K562 (cell line): ENCODE results near the gene COMTD1. TPM values are rescaled to one million over a fixed set of nuclear protein-coding genes. Genes with fewer than 3 reads are reported as not detected.
A peak's percentile ranks its signal among the peaks of the same experiment; 100 is the strongest.

Source experiments
- BRD4 ChIP-seq: fragments of 200-600 bp; sonication (generic); IDR thresholded peaks from 2 replicates; pipeline ENCODE4 v1.6.1; 2017; ENCODE audit warnings: inconsistent platforms
- CHAMP1 ChIP-seq: fragments of 450-650 bp; IDR thresholded peaks from 2 replicates; pipeline ENCODE4 v1.6.1; 2016; ENCODE audit warnings: mild to moderate bottlenecking
- EP400 ChIP-seq: fragments of 450-650 bp; IDR thresholded peaks from 2 replicates; pipeline ENCODE4 v1.6.1; 2017; ENCODE audit warnings: antibody characterized with exemption, mild to moderate bottlenecking, moderate library complexity
- GTF2E2 ChIP-seq: fragments of 200-800 bp; sonication (Bioruptor generic); IDR thresholded peaks from 2 replicates; pipeline ENCODE4 v1.6.1; 2016; ENCODE audit warnings: missing genetic modification characterization, missing compliant biosample characterization
- HBP1 ChIP-seq: fragments of 450-650 bp; formaldehyde crosslinking; IDR thresholded peaks from 2 replicates; pipeline ENCODE4 v1.4.0; 2022; ENCODE audit warnings: missing genetic modification characterization
- HNRNPL ChIP-seq: fragments of 200-400 bp; formaldehyde crosslinking; IDR thresholded peaks from 2 replicates; pipeline ENCODE4 v1.6.1; 2017; ENCODE audit warnings: low read depth, mild to moderate bottlenecking, low read length
- JUNB ChIP-seq: fragments of 450-650 bp; formaldehyde crosslinking; conservative IDR thresholded peaks from 2 replicates; pipeline ENCODE4 v1.4.0; 2020; ENCODE audit warnings: mild to moderate bottlenecking
- MYC ChIP-seq, 2 experiments: fragments of 250-450 bp in 1 of 2; sonication (Bioruptor Pico) in 1 of 2; IDR thresholded peaks; 2 replicates each; pipeline versions ENCODE4 v1.5.1 to v1.6.1; 2012 to 2021; ENCODE audit warnings: low read depth in 2 of 2, borderline replicate concordance in 1 of 2, improper control_type of control experiment in 1 of 2, low read length in 1 of 2, mild to moderate bottlenecking in 1 of 2, moderate library complexity in 1 of 2
- MYNN ChIP-seq, 2 experiments: sonication (generic); formaldehyde crosslinking in 1 of 2; IDR thresholded peaks; 2 replicates each; pipeline versions ENCODE4 v1.5.0 to v1.6.1; 2016 to 2020; ENCODE audit warnings: antibody characterized with exemption in 1 of 2, missing genetic modification reagents in 1 of 2
- OTX1 ChIP-seq: fragments of 450-650 bp; formaldehyde crosslinking; IDR thresholded peaks from 2 replicates; pipeline ENCODE4 v1.4.0; 2022; ENCODE audit warnings: mild to moderate bottlenecking
- RREB1 ChIP-seq: fragments of 250-450 bp; sonication (Bioruptor Pico); IDR thresholded peaks from 2 replicates; pipeline ENCODE4 v1.4.0; 2020
- TBP ChIP-seq: optimal IDR thresholded peaks from 2 replicates; pipeline ENCODE3; 2011; ENCODE audit warnings: low read depth, low read length, improper control_type of control experiment
- TGIF2 ChIP-seq: sonication (generic); formaldehyde crosslinking; IDR thresholded peaks from 2 replicates; pipeline ENCODE4 v1.8.1; 2022; ENCODE audit warnings: mild to moderate bottlenecking, missing genetic modification reagents, moderate library complexity
- TRIM28 ChIP-seq: fragments of 450-650 bp; IDR thresholded peaks from 2 replicates; pipeline ENCODE4 v1.6.1; 2017
- XRCC5 ChIP-seq: fragments of 200-400 bp; formaldehyde crosslinking; IDR thresholded peaks from 2 replicates; pipeline ENCODE4 v1.6.1; 2017; ENCODE audit warnings: low read depth, mild to moderate bottlenecking, low read length
- ZBTB12 ChIP-seq: fragments of 250-450 bp; sonication (Bioruptor Pico); IDR thresholded peaks from 2 replicates; pipeline ENCODE4 v1.4.0; 2020
- polyA plus RNA-seq, 8 experiments: library from polyadenylated mRNA; depleted of rRNA in 4 of 8; stranded (reverse) in 5 of 8; unstranded in 3 of 8; fragments of >200 nt; fragmentation: Nextera tagmentation in 2 of 8; fragmentation: Illumina TruSeq in 1 of 8; extraction: Ambion mirVana in 2 of 8; extraction: Trizol in 1 of 8; gene quantifications; 2 replicates each; pipeline versions ENCODE4 v1.2.1 to v1.2.3, GENCODE V29; 2011 to 2014; ENCODE audit warnings: inconsistent platforms in 1 of 8, missing spikeins in 1 of 8
- total RNA-seq, 7 experiments: library from RNA; depleted of rRNA in 6 of 7; stranded (reverse); fragments of >200 nt in 6 of 7; fragmentation: Illumina TruSeq in 2 of 7; extraction: Trizol in 2 of 7; gene quantifications; 2 replicates each; pipeline versions ENCODE4 v1.2.1 to v1.2.3, GENCODE V29; 2011 to 2021; ENCODE audit warnings: low replicate concordance in 1 of 7

The COMTD1 gene
- total and polyA plus RNA-seq, 9 of the 15 experiments (the other 6 are each of a cell fraction or from before 2014, with no cell fraction given) = 0.41 to 112 (median 13.7) TPM

- no peak for TF ChIP-seq RREB1 (CRISPR knock-in tag)
- TF ChIP-seq EP400 = no peak
- TF ChIP-seq JUNB (CRISPR knock-in tag) = no peak
- TF ChIP-seq BRD4 = no peak
- peak; percentile 36 for TF ChIP-seq TBP
- no peak for TF ChIP-seq ZBTB12 (CRISPR knock-in tag)
- TF ChIP-seq TRIM28 = no peak; the same call in 1 of the 2 replicates
- no peak for TF ChIP-seq HNRNPL
- TF ChIP-seq OTX1 (CRISPR knock-in tag) = 0 out of 2 replicates have a peak, but pooled peaks have one; percentile 3
- TF ChIP-seq GTF2E2 (tag) = no peak; the same call in 1 of the 2 replicates
- no peak for TF ChIP-seq XRCC5
- no peak for TF ChIP-seq CHAMP1
- TF ChIP-seq TGIF2 = no peak
- no peak for TF ChIP-seq MYC (IDR thresholded peaks at IDR 0.05; ENCODE audit: low read depth, low read length)
- TF ChIP-seq MYC (CRISPR knock-in tag; IDR thresholded peaks at IDR 0.05; ENCODE audit: borderline replicate concordance, low read depth) = 0 out of 2 replicates have a peak, but pooled peaks have one; percentile 51
- TF ChIP-seq HBP1 = no peak
- TF ChIP-seq MYNN (IDR thresholded peaks at IDR 0.05) = no peak
- no peak for TF ChIP-seq MYNN (CRISPR knock-in tag; IDR thresholded peaks at IDR 0.05)
These were observed 25.9 kb downstream of the COMTD1 start (continued) for GRCh38 chr10:75209921-75210281.
